GM18526 (cell line): Measurements from ENCODE around the gene MAML3.

ENCODE experiments used
- POLR2A ChIP-seq: IDR thresholded peaks from 3 replicates; pipeline ENCODE4 v1.6.1; 2011; ENCODE audit not compliant: insufficient read length; ENCODE audit errors: extremely low read depth

Gene MAML3

DNA sequence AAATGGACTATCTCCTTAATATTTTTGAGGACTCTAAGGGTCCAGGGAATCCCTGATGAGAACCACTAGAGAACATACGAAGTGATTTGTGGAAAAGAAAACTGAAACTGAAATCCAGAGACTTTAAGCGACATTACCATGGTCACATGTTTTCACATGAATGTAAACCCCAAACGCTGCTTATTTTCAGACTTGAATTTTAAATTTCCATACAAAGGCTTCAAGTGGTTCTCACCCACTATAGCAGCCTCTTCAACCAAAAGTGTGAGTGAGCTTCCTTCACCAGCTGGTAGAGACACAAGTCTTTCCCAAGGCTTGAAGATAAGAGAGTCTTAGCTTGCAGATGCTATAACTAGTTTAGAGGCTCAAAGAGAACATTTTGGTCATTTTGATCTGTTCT is 255.7 kb downstream of the MAML3 start:
- TF ChIP-seq POLR2A, result no peak

DNA sequence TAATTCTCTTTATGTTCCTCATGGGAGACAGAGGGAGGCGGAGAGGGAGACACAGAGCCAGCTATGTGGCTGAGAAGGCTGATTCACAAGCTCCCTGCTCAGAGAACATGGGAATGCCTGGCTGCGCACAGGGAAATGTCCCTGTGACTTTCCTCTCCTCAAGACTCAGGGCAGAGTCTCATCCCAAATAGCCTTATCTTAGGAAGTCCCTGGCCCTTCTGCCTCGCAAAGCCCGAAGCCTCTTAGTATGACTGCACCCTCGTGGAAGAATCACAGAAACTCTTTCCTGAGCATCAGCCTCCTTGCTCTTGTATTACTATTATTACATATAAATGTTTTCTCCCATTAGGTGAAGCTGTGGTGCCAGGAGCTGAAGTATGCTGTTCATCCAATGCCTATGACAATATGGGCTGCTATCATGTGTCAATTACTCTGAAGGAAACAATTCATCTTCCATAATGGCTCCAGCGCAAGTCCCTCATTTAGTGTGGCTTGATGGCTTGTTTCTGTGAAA is 257.8 kb downstream of the MAML3 start:
- TF ChIP-seq POLR2A, result no peak

DNA sequence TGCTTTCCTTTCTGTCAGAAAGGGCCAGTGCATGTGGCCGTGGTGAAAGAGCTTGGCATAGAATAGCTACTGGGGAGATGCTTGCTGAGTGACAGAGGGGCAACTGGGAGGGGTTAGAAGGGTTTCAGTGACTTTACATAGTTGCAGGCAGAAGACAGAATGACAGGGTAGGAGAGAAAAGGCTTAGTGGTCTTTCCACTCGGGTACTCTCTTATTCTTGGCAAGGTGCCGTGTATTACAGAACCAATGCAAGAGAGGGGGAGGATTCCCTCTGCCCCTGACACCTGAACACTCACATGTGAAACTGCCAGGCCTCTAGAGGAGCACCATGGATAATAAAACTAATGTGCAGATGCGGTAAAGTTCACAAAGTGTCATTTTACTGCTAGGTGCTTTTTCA is 260.2 kb downstream of the MAML3 start:
- no peak for TF ChIP-seq POLR2A

DNA sequence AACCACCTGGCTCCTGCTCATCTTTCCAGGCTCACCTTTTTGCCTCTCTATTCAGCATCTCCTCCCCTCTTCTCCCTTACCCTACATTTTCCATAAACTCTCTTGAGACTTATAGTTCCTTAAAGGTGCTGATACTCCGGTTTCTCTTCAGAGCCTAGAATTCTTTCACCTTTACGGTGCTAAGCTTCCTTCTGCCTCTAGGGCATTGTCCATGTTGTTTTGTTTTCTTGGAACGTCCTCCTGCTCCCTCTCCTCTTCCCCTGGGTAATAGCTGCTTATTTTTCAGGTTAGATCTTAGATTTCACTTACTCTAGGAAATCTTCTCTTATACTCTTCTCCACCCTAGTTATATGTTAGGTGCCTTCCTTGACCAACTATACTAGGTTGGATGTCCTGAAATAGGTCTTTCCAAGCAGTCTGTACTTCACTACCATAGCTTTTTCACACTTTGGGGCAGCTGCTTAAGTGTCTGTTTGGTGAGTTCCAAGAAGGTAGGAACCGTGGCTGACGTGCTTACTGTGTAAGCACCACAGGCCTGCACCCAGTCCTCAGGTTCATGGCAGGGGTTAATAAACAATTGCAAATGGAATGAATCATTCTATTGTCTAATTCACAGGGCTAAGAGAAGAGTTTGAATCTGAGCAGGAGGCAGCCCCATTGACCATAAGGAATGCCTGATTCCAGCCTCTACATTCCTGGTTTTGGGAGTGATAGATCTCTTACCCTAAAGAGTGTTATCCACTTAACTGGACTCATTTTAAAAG is 260.8 kb downstream of the MAML3 start:
- TF ChIP-seq POLR2A, result no peak

DNA sequence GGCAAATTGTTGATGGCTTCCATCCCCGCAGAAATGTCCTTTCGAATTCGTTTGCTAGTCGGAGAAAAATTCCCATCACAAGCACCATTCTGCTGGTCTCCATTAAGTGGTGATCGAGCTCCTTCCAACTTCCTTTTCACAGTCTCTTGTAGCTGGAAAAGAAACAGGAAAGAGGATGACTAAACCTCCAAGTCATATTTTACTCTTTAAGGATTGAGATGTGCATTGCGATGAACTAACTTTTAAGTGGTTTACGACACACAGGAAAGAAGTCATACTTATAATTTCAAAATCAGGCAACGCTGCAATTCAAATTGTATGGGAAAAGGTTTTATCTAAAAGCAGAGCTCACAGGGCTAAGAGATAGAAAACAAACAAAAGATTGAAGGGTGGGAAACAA is 263.2 kb downstream of the MAML3 start:
- no peak for TF ChIP-seq POLR2A

DNA sequence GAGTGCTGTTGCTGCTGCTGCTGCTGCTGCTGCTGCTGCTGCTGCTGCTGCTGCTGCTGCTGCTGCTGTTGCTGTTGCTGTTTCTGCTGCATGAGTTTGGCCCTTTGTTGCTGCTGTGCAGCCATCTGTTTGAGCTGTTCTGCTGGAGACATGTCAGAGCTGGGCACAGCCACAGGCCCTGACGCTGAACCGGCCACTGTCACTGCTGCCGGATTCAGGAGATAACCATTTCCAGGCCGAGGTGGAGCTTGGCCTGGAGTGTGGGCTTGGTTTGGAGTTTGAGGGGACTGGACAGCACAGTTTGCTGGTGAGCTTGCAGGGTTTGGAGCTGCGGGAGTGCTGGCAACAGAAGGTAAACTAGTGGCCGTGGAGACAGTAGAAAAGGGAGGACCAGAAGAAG is 264.1 kb downstream of the MAML3 start:
- TF ChIP-seq POLR2A, result no peak

DNA sequence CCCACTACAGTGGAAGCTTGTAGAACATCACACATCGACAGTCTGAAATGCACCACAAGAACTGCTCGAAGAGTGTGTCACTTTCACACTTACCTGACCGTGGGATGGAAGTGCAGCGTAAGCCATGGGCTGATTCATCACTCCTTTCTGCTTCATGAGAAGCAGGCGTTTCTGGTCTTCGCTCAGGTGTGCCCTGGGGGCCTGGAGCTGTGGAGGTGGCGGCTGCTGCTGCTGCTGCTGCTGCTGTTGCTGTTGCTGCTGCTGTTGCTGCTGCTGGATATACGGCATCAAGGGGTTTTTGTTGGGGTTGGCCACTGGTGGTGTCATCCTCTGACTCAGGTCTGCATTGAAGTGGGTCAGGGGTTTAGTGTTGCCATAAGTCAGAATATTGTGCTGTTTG is 264.7 kb downstream of the MAML3 start:
- TF ChIP-seq POLR2A, result no peak

DNA sequence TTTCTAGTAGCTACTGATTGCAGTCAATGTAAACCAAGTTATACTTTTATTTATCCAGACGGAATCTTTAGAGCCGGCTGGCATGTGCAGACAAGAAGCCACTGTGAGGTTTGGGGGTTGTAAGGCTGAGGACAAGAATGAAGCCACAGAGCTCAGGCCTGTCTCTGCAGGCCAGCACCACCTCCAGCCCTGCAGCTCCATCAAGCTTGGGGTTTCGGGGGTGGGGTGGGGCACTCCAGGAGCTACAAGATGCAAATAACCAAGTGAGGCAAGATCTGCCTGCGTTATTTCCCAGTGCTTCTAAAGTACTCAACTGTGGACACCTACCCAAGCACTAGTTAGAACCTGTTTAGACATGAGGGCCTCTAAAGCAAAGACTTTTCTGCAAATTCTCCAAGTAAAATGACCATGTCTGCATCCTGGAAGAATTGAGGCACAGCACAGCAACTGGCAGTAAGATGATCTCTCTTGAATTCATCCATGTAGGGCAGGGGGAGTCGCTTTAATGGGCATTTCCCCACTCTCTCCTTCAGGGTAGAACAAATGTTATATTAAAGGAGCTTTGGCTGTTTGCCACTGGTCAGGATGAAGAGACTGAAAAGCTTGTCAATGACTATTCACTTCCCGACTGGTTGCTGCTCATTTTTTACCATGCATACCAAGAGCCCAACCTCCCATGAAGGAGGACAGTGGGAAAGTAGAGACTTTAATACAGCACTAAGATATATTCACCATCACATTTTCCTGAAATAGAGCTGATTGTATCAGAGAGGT is 265.8 kb downstream of the MAML3 start:
- TF ChIP-seq POLR2A, result no peak

DNA sequence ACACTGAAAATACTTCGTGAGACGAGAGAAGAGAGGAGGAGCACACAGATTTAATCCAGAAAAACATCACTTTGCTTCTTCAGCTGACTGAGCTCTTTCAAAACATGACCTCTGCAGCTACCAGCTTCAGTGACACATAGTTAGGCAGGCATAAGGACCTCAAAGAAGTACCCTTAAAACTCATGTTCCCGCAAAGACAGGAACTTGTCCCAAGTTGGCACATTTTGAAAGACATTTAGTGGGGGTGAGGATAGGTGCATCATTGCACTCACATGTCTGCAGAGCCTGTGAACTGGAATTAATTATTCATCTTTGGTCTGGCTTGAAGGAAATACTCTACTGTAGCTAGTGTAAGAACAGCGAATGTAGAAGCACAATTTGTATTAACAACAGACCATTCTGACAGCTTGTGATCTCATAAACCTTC is 266.6 kb downstream of the MAML3 start:
- no peak for TF ChIP-seq POLR2A

DNA sequence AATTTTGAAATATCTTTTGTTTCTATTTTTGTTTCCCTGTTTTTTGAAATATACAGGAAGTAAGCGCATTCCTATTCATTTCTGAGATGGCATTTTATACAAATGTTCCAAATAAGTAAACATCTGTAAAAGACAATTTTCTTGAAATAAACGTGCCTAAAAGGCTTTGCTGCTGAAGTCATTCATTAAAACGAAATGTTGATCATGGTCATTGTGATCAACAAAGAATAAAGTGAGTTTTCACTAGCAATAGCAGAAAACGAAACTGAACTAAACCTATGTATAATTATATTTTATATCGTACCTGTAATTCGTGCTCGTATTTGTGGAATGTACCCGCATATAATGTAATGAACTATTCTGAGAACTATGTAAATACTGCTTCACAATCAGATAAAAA is 267.2 kb downstream of the MAML3 start:
- no peak for TF ChIP-seq POLR2A

DNA sequence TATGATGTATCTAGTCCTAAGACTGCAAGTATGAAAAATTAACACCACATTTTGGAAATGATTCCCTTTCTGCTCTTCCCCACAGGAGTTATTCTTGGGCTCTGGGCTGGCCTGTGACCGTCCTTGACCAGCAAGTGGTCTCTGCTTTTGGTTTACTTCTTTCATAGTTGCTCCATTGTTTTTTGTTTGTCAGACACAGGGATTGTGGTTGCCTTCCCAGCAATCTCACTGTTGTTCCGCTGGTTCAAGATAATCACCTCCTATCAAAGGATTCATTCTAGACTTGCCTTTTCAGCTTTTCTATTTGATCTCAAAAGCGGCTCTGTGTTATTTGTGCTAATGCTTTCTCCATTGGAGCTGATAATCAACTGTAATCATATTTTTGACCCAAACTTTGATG is 269.5 kb downstream of the MAML3 start:
- no peak for TF ChIP-seq POLR2A

DNA sequence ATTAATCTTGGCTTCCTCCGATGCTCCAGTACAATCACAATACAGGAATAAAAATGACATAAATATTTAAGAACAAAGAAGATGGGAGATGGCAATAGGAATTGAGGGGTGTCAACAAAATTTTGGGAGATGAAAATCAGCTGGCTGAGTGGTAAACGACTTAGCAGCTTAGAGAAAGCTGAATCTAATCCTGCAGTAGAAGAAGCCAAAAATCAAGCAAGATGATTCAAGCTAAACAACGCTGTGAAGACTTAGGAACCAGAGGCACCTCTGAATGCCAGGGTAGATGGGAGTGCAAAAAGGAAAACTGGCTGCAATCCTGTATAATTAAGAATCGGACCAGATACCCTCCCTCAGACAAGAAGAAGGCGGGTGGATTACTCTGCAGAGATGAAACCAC is 273.1 kb downstream of the MAML3 start:
- TF ChIP-seq POLR2A, result no peak

DNA sequence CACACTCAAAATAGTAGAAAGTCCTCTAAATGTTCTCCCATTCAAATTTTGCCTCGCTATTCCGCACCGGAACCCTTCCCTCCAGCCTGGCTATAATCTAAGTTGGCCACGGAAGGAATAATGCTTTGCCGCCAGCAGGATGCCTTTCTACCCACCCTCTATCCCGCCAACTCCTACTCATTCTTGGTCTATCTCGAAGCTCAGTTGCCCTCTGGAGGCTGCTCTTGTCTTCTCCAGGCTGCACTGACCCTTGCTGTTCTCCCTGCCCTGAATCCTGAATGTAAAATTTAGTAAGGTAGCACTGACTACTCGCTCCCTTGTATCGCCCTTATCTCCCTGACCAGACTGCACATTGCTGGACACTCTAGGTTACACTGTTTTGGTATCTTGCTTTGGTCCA is 275.9 kb downstream of the MAML3 start:
- TF ChIP-seq POLR2A, result no peak

DNA sequence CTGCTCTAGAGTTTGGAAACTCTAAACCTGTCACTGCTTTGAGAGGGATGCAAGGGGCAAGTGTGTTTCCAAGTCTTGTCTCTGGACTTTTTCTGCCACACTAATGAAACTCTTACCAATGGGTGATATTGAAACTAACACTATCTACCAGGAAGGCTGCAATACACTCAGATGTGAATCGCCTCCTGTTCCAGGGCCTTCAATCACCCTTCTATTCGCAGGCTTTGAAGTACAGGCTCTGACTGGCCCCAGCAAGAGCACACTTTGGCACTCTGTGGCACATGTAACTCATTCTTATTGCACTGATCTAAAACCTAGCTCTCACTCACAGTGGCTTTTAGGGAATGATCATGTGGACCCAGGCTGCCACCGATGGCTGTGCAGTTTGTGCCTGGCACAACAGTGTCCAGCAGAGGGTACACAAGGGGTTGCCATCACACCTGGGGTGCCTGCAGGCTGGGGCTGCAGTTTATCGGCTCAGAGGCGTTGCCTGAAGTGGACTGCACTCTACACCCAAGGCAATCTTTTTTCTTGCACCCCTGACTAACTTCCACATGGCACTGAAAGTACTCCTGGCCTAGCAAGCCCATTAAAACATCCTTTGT is 277.5 kb downstream of the MAML3 start:
- no peak for TF ChIP-seq POLR2A

DNA sequence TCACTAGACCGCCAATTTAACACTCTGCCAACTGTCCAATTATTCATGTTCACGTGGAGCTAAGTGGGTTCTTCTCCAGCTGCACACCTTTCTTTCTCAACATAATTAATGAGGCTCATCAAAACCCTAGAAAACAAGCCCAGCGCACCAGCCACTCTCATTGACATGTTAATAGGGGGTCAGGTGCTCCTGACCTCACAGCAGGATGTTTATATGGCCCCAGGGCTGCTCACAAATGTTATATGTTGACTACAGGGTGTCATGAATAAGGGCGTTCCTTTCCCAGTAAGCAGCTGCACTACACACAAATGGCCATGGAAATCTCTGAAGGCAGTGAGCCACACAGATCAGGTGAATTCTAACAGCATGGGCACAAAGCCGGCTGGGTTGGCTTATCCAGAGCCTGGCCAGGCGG is 278.6 kb downstream of the MAML3 start:
- TF ChIP-seq POLR2A, result no peak

DNA sequence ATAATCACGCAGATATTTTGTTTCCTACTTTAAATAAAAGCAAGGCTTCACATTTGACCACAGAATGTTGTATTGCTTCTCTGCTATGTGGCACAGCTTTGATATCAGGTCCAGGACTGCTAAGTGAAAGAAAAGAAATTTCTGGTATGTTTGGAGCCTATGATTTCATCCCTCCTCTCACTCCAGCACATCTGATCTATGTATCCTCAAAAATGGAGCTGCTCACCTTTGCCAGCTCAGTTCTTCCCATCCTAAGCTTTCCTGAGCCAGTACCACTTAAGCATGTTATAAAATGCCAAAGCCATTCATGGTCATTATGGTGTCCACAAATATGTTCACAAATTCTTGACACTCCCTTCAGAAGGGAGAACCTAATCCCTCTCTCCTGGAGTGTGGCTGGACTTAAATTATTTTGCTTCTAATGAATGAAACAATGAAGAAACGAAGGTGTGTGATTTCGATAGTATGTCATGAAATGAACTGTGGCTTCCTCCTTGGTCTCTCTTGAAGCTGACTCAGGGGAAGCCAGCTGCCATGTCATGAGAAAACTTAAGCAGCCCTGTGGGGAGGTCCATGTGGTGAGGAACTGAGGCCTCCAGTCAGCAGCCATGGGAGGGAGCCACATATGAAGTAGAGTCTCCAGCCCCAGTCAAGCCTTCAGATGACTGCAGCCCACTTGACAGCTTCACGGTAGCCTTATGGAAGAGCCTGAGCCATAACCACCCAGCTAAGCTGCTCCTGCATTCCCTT is 280.7 kb downstream of the MAML3 start:
- TF ChIP-seq POLR2A, result no peak

DNA sequence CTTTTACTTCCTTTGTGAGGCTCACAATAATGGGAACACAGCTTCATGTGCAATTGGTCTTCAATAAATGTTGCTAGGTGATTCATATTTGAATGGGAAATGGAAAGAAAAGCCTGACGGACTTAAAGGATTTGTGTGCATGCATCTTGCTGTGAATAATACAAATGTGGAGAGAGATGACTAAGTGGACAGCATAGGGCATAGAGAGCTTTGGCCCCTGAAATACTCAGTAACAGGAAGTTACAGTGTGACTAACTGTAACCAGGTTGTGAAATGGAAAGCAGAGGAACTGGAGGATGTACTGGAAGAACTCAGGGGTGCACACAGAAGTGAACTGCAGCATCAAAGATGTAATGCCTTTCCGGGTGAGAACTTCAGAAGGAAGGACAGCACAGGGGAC is 281.7 kb downstream of the MAML3 start:
- no peak for TF ChIP-seq POLR2A
